Stimulated activated effector memory CD8-positive, alpha-beta T cell treated with anti-CD3 and anti-CD28 coated beads, Interleukin-12 subunit alpha, Interleukin-12 subunit beta, amount 100 ng/mL, for 72 hours (primary cell): ENCODE data around the gene RPL10A.
A peak's percentile ranks its signal among the peaks of the same experiment; 100 is the strongest.
"Not testable (repeated sequence)": the region's sequence is repeated elsewhere in the genome, so short reads cannot be mapped to it uniquely, and the experiment has no call there.

Experiments
- ATAC-seq: fragments of 150-1000 bp; cut with Tn5 transposase; 2 replicates; pipeline ENCODE4 v1.10.0; 2021
- DNase-seq, 2 donors: peaks; one replicate each; pipeline ENCODE4 v3.0.0; 2021 to 2022; ENCODE audit warnings: low spot score in 2 of 2
- H3K27ac Mint-ChIP-seq: one replicate; pipeline ENCODE4 v1.8.0; 2022; ENCODE audit warnings: mild to moderate bottlenecking, mixed read lengths
- H3K36me3 Mint-ChIP-seq: one replicate; pipeline ENCODE4 v1.8.0; 2022; ENCODE audit warnings: mild to moderate bottlenecking, mixed read lengths
- H3K4me1 Mint-ChIP-seq: one replicate; pipeline ENCODE4 v1.8.0; 2022; ENCODE audit warnings: mixed read lengths
- H3K4me3 Mint-ChIP-seq: one replicate; pipeline ENCODE4 v1.8.0; 2022; ENCODE audit warnings: mild to moderate bottlenecking, mixed read lengths
- H3K9me3 Mint-ChIP-seq: one replicate; pipeline ENCODE4 v1.8.0; 2022; ENCODE audit warnings: mixed read lengths

RPL10A gene

GRCh38 chr6:35468181-35468979, at the start of gene RPL10A:
RPL10A (plus strand) TSS chr6:35468401; CDS start chr6:35468435, 34 bp downstream.
- ATAC-seq (peak; percentile 91), DNase-seq (peak; percentile 93 to 98)
- Mint-ChIP-seq H3K4me3 (peak within 1 kb of the TSS; percentile 90), H3K27ac (peak within 1 kb of the TSS; percentile 99), H3K36me3 (peaks cover 92% of the 10 kb centered on the region), H3K4me1 (peaks cover 38% of the 10 kb centered on the region), H3K9me3 (no peaks in the 10 kb centered on the region)

DNA sequence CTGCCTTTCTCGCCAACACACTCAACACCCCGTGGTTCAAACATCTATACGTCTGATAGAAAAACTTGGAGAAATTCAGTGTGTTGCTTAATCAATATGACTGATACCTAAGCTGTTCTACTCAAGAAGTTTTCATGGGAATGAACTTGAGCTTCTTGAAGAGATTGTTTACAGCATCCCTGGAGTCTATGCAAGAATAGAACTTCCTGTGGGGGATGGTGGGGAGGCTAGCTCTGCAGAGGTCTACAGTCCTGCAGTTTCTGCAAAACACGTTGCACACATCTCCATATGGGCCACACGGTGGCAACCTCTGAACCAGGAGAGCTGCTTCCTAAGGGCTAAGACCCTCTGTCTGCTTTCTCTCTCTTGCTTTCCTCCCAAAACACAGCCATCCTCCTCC, 48.8 kb upstream of the RPL10A start:
- Mint-ChIP-seq H3K27ac (peak overlapping the region; percentile 83), H3K9me3 (no peaks in the 10 kb centered on the region), H3K4me3 (no peak overlapping the region), H3K4me1 (peaks cover 32% of the 10 kb centered on the region), H3K36me3 (peaks cover 75% of the 10 kb centered on the region)
- ATAC-seq (peak; percentile 22), DNase-seq (no peak)

GRCh38 chr6:35419961-35420360, 48.2 kb upstream of the RPL10A start:
- Mint-ChIP-seq H3K9me3 (no peaks in the 10 kb centered on the region), H3K27ac (peak overlapping the region; percentile 83), H3K36me3 (peaks cover 80% of the 10 kb centered on the region), H3K4me3 (no peak overlapping the region), H3K4me1 (peaks cover 28% of the 10 kb centered on the region)
- ATAC-seq (no peak), DNase-seq (no peak)

GRCh38 chr6:35425284-35425683, 42.9 kb upstream of the RPL10A start:
- no peak overlapping the region for H3K4me3 Mint-ChIP-seq
- H3K36me3 Mint-ChIP-seq = peaks cover 59% of the 10 kb centered on the region
- no peak for DNase-seq
- peaks cover 3% of the 10 kb centered on the region for H3K9me3 Mint-ChIP-seq
- H3K27ac Mint-ChIP-seq = peak overlapping the region; percentile 4
- no peaks in the 10 kb centered on the region for H3K4me1 Mint-ChIP-seq
- ATAC-seq = no peak

DNA sequence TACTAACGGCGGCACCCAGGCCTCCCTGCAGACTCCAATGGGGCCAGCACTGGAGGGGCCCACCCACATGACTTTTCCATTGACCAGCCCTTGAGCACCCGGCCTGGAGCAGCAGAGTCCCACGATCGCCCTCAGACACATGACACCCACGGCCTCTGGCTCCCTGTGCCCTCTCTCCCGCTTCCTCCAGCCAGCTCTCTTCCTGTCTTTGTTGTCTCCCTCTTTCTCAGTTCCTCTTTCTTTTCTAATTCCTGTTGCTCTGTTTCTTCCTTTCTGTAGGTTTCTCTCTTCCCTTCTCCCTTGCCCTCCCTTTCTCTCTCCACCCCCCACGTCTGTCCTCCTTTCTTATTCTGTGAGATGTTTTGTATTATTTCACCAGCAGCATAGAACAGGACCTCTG, 42.1 kb upstream of the RPL10A start:
- Mint-ChIP-seq H3K9me3 (peaks cover 3% of the 10 kb centered on the region), H3K4me3 (no peak overlapping the region), H3K36me3 (peaks cover 51% of the 10 kb centered on the region), H3K27ac (peak overlapping the region; percentile 4), H3K4me1 (no peaks in the 10 kb centered on the region)
- DNase-seq (no peak), ATAC-seq (no peak)

DNA sequence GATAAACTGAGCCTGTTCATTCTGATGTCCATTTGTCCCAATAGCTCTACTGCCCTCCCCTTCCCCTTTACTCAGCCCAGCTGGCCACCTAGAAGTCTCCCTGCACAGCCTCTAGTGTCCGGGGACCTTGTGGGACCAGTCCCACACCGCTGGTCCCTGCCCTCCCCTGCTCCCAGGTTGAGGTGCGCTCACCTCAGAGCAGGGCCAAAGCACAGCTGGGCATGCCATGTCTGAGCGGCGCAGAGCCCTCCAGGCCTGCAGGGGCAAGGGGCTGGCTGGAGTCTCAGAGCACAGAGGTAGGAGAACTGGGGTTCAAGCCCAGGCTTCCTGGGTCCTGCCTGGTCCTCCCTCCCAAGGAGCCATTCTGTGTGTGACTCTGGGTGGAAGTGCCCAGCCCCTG, 40.8 kb upstream of the RPL10A start:
- peaks cover 3% of the 10 kb centered on the region for H3K9me3 Mint-ChIP-seq
- peaks cover 37% of the 10 kb centered on the region for H3K36me3 Mint-ChIP-seq
- no peak overlapping the region for H3K27ac Mint-ChIP-seq
- ATAC-seq (no peak), DNase-seq (no peak)
- H3K4me1 Mint-ChIP-seq = no peaks in the 10 kb centered on the region
- H3K4me3 Mint-ChIP-seq = no peak overlapping the region

DNA sequence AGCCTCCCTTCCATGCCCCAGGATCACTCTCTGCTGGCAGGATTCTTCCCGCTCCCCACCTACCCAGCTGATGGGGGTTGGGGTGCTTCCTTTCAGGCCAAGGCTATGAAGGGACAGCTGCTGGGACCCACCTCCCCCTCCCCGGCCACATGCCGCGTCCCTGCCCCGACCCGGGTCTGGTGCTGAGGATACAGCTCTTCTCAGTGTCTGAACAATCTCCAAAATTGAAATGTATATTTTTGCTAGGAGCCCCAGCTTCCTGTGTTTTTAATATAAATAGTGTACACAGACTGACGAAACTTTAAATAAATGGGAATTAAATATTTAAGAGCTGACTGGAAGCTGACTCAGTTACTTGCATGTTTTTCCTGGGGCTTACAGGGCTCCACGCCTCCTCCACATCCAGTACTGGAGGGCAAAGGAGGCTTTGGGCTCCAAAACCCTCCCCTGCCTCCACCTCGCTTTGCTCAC, 40.3 kb upstream of the RPL10A start:
- Mint-ChIP-seq H3K4me3 (no peak overlapping the region), H3K27ac (no peak overlapping the region), H3K9me3 (peaks cover 3% of the 10 kb centered on the region), H3K36me3 (peaks cover 33% of the 10 kb centered on the region), H3K4me1 (no peaks in the 10 kb centered on the region)
- DNase-seq (no peak), ATAC-seq (no peak)

DNA sequence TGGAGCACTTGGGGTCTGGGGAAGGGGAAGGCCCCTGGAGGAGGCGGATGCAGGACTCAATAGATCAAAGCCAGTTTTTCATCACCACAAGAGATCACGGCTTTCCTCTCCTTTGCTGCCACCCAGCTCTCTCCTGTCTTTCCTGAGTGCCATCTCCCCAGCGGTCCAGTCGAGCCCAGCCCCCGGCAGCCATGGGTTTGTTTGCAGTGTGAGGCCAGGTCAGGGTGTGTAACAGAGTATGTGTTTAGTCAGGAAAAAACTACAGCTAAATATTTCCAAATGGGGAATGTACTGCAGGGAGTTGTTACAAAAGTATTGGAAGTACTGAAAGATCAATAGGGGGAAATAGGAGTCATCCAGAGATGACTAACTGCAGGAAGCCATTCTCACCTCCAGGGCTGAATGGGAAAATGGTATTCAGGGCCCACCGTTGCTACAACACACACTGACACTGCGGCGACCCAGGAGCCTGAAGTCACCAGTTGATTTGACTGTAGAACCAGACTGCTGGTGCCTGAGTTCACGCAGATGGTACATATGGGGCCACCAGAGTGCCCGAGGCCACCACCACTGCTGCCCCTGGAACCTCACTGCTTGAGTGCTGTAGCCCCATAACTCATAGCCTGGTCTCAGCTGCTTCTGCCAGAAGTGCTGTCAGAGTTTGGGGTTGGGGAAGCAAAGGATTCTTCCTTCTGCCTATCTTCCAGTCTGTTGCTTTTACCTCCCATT, 39.6 kb upstream of the RPL10A start:
- H3K4me3 Mint-ChIP-seq = no peak overlapping the region
- H3K27ac Mint-ChIP-seq = no peak overlapping the region
- peaks cover 26% of the 10 kb centered on the region for H3K36me3 Mint-ChIP-seq
- ATAC-seq = no peak
- peaks cover 3% of the 10 kb centered on the region for H3K9me3 Mint-ChIP-seq
- DNase-seq = no peak
- H3K4me1 Mint-ChIP-seq = no peaks in the 10 kb centered on the region

- no peaks in the 10 kb centered on the region for H3K4me1 Mint-ChIP-seq
- H3K36me3 Mint-ChIP-seq = peaks cover 18% of the 10 kb centered on the region
- DNase-seq (no peak), ATAC-seq (no peak)
- peaks cover 3% of the 10 kb centered on the region for H3K9me3 Mint-ChIP-seq
- H3K4me3 Mint-ChIP-seq = no peak overlapping the region
- no peak overlapping the region for H3K27ac Mint-ChIP-seq
Observed at GRCh38 chr6:35429463-35429862, 38.7 kb upstream of the RPL10A start.

DNA sequence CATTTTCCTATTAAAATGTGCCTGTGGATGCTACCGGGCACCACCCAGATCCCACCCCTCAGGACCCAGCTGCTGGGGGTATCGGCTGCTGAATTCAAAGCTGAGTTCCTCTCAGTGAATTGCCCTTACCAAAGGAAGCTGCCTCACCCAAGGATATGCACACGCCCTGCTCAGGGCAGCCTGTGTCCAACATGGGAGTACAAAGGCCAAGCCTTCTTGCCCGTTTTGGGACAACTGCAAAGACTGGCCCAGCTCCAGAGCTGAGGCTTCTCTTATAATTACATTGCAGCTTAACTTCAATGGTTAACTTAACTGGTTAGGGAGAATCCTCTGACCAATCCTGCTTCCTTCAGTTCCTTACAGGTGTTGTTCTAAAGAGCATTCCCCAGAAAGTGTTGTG, 35.9 kb upstream of the RPL10A start:
- Mint-ChIP-seq H3K9me3 (peaks cover 3% of the 10 kb centered on the region), H3K27ac (no peak overlapping the region), H3K4me1 (no peaks in the 10 kb centered on the region), H3K4me3 (no peak overlapping the region), H3K36me3 (no peaks in the 10 kb centered on the region)
- DNase-seq (no peak), ATAC-seq (no peak)

GRCh38 chr6:35432702-35433101, 35.5 kb upstream of the RPL10A start:
- ATAC-seq, H3K27ac Mint-ChIP-seq, DNase-seq, H3K4me1 Mint-ChIP-seq, H3K4me3 Mint-ChIP-seq, H3K9me3 Mint-ChIP-seq, H3K36me3 Mint-ChIP-seq: not testable (repeated sequence)

DNA sequence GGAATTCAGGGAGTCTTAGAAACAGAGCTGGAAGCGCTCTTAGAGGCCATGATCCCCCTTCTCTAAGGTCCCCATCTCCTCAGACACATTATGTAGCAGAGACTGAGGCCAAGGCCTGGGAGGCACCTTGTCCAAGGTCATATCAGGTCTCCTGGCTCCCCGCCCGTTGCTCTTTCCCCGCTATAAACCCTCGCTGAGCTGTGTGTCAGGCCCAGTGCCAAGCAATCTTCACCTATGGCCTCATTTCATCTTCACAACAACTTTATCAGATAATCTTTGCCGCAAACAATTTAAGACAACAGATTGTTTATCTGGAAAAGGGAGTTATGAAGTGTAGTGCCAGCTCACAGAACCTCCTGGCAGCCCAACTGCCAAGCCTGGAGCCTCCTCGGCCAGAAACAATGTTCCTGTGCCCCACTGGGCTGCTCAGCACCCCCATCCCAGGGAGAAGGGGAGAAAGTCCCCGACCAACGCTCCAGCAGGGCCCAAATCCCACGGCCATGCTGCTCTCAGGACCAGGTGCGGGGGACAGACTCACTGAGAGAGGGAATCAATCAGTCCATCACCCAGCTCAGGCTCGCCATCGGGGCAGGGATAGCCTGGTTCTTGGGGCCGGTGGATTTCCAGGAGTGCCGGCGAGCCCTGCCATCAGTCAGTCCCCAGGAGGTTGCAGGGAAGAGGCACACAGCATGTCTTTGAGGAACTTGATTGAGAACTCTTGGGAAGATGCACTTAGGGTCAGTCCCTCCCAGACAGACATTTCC, 32.9 kb upstream of the RPL10A start:
- Mint-ChIP-seq H3K27ac (peak overlapping the region; percentile 37), H3K4me1 (no peaks in the 10 kb centered on the region), H3K36me3 (no peaks in the 10 kb centered on the region), H3K9me3 (no peaks in the 10 kb centered on the region), H3K4me3 (no peak overlapping the region)
- no peak for DNase-seq
- peak; percentile 19 for ATAC-seq

- Mint-ChIP-seq H3K36me3 (no peaks in the 10 kb centered on the region), H3K4me3 (no peak overlapping the region), H3K4me1 (no peaks in the 10 kb centered on the region), H3K27ac (peak overlapping the region; percentile 37), H3K9me3 (no peaks in the 10 kb centered on the region)
- ATAC-seq (no peak), DNase-seq (no peak)
Observed at GRCh38 chr6:35436071-35436857, 31.9 kb upstream of the RPL10A start.

GRCh38 chr6:35438378-35439065, 29.7 kb upstream of the RPL10A start:
- ATAC-seq, H3K27ac Mint-ChIP-seq, H3K9me3 Mint-ChIP-seq, H3K4me3 Mint-ChIP-seq, H3K36me3 Mint-ChIP-seq, H3K4me1 Mint-ChIP-seq, DNase-seq: not testable (repeated sequence)
